ENCODE measurements around the gene SMOC2.

The SMOC2 gene

GRCh38 chr6:168557512-168557911, 116.5 kb downstream of the SMOC2 start:
- Mint-ChIP-seq H3K27me3 (ENCODE audit: low read depth, poor library complexity) (no peaks in the 10 kb centered on the region), H3K4me1 (peaks cover 8% of the 10 kb centered on the region), H3K27ac (no peak overlapping the region), H3K9me3 (peaks cover 4% of the 10 kb centered on the region), H3K4me3 (no peak overlapping the region), H3K36me3 (ENCODE audit: low read depth) (peaks cover 3% of the 10 kb centered on the region)
- TF ChIP-seq, protein P1, sequence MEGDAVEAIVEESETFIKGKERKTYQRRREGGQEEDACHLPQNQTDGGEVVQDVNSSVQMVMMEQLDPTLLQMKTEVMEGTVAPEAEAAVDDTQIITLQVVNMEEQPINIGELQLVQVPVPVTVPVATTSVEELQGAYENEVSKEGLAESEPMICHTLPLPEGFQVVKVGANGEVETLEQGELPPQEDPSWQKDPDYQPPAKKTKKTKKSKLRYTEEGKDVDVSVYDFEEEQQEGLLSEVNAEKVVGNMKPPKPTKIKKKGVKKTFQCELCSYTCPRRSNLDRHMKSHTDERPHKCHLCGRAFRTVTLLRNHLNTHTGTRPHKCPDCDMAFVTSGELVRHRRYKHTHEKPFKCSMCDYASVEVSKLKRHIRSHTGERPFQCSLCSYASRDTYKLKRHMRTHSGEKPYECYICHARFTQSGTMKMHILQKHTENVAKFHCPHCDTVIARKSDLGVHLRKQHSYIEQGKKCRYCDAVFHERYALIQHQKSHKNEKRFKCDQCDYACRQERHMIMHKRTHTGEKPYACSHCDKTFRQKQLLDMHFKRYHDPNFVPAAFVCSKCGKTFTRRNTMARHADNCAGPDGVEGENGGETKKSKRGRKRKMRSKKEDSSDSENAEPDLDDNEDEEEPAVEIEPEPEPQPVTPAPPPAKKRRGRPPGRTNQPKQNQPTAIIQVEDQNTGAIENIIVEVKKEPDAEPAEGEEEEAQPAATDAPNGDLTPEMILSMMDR (IDR thresholded peaks at IDR 0.05), result no peak
- DNase-seq, result no peak

DNA sequence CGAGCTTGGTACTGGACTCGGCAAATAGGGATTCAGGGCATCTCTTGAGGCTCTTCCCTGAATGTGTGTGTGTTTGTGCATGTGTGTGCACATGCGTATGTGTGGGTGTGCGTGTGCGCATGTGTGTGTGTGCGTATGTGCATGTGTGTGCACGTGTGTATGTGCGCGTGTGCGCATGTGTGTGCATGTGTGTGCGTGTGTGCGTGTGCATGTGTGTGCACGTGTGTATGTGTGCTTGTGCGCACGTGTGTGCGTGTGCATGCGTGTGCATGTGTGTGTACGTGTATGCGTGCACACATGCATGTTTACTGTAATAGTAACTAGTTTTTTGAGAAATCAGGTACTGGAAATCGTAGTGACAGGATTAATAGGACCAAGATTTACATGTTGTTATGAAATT, 117.7 kb downstream of the SMOC2 start:
- Mint-ChIP-seq H3K27ac (no peak overlapping the region), H3K36me3 (ENCODE audit: low read depth) (peaks cover 3% of the 10 kb centered on the region), H3K4me3 (no peak overlapping the region), H3K4me1 (peaks cover 15% of the 10 kb centered on the region), H3K9me3 (peaks cover 11% of the 10 kb centered on the region), H3K27me3 (ENCODE audit: low read depth, poor library complexity) (no peaks in the 10 kb centered on the region)
- TF ChIP-seq, protein P1 (IDR thresholded peaks at IDR 0.05), result no peak
- no peak for DNase-seq

GRCh38 chr6:168559574-168560098, 118.7 kb downstream of the SMOC2 start:
- no peak for DNase-seq
- TF ChIP-seq, protein P1 (IDR thresholded peaks at IDR 0.05), result no peak
- H3K36me3 Mint-ChIP-seq (ENCODE audit: low read depth), result peaks cover 3% of the 10 kb centered on the region
- H3K4me3 Mint-ChIP-seq, result no peak overlapping the region
- H3K27me3 Mint-ChIP-seq (ENCODE audit: low read depth, poor library complexity), result peaks cover 3% of the 10 kb centered on the region
- peaks cover 15% of the 10 kb centered on the region for H3K4me1 Mint-ChIP-seq
- H3K27ac Mint-ChIP-seq, result no peak overlapping the region
- H3K9me3 Mint-ChIP-seq, result peaks cover 11% of the 10 kb centered on the region

DNA sequence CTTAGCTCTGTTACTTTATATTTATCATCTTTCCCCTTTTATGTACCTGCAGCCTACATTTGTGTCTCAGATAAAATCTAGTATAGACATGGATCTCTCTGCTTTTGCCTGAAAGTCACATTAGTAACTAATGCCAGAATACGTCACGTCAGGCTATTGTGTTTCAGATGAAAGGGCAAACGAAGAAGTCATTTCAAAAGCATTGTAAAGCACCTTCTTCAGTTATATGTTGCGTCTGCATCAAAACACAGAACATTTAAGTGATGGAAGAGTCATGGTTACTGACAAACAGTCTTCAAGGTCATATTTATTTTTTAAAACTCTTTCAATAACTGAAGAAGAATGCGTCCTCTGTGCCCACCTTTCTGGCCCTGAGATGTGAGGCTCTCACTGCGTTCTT, 119.1 kb downstream of the SMOC2 start:
- Mint-ChIP-seq H3K9me3 (peaks cover 12% of the 10 kb centered on the region), H3K27me3 (ENCODE audit: low read depth, poor library complexity) (peaks cover 3% of the 10 kb centered on the region), H3K27ac (no peak overlapping the region), H3K4me3 (no peak overlapping the region), H3K4me1 (peaks cover 15% of the 10 kb centered on the region), H3K36me3 (ENCODE audit: low read depth) (peaks cover 4% of the 10 kb centered on the region)
- DNase-seq, result no peak
- TF ChIP-seq, protein P1 (IDR thresholded peaks at IDR 0.05), result no peak

DNA sequence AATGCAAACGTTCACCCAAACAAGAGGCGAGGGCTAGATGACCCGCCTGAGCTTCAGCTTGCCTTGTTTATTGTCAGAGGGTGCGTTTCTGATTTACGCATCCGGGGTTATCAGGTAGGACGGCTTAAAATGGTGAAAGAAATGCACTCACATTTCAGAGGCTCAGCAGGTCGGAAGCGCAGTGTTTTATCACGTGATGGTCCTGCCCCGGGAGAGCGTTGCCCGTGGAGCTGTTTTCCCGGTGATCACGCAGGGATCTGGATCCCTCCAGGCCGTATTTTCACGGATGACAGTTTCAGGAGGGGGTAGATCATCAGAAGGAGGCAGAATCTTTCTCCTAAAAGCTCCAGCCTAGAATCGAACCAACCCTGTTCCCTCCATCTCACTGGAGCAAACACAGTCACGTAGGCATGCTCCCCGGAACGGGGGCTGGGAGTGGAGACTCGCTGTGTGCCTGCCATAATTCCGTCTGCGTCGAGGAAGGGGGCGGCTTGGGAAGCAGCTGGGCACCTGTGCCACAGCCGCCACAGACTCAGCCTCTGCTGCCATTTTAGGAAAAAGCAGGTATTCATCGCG, 121.7 kb downstream of the SMOC2 start:
- DNase-seq, result no peak
- Mint-ChIP-seq H3K4me3 (no peak overlapping the region), H3K4me1 (peaks cover 14% of the 10 kb centered on the region), H3K9me3 (peaks cover 15% of the 10 kb centered on the region), H3K27ac (peak overlapping the region; percentile 48), H3K36me3 (ENCODE audit: low read depth) (peaks cover 7% of the 10 kb centered on the region), H3K27me3 (ENCODE audit: low read depth, poor library complexity) (peaks cover 6% of the 10 kb centered on the region)
- TF ChIP-seq, protein P1 (IDR thresholded peaks at IDR 0.05), result no peak

- TF ChIP-seq, protein P1 (IDR thresholded peaks at IDR 0.05), result no peak
- Mint-ChIP-seq H3K27ac (no peak overlapping the region), H3K4me1 (peaks cover 14% of the 10 kb centered on the region), H3K9me3 (peaks cover 15% of the 10 kb centered on the region), H3K36me3 (ENCODE audit: low read depth) (peaks cover 7% of the 10 kb centered on the region), H3K27me3 (ENCODE audit: low read depth, poor library complexity) (peaks cover 6% of the 10 kb centered on the region), H3K4me3 (no peak overlapping the region)
- DNase-seq, result no peak
These were observed 122.7 kb downstream of the SMOC2 start for GRCh38 chr6:168563656-168564055.

All from nephron progenitor cell (in vitro differentiated cells).